A549 (cell line): ENCODE data around the gene KCNG4. TPM values are rescaled to one million over a fixed set of nuclear protein-coding genes. Genes with fewer than 3 reads are reported as not detected.

Experiments used
- ATAC-seq, 2 experiments: fragments of 200-7000 bp in 1 of 2; fragments of >200 bp in 1 of 2; cut with Nextera tagmentation in 1 of 2; cut with Tn5 transposase in 1 of 2; 3 replicates each; pipeline versions ENCODE4 v1.8.0 to v1.9.1; 2018 to 2020; ENCODE audit warnings: mild to moderate bottlenecking in 1 of 2, moderate library complexity in 1 of 2
- CTCF ChIA-PET: fragments of 300-600 bp; sonication (Branson Sonifier 250); formaldehyde crosslinking; extraction: SDS; loops from one replicate; lab custom pipeline; 2021; ENCODE audit warnings: antibody characterized with exemption, inconsistent platforms; lab: Yijun Ruan, JAX
- POLR2A ChIA-PET: fragments of 350-600 bp; formaldehyde crosslinking; extraction: SDS; loops from one replicate; lab custom pipeline; 2021; ENCODE audit warnings: antibody characterized with exemption, inconsistent platforms; lab: Yijun Ruan, JAX
- DNase-seq, 2 experiments: peaks; one replicate each; pipeline versions ENCODE4 v3.0.0 to v3.0.0-alpha.2; 2011 to 2016; ENCODE audit warnings: low read depth in 1 of 2, low spot score in 1 of 2
- FAIRE-seq: peaks from 2 replicates; lab custom pipeline; 2011; peaks lifted over from hg19 to GRCh38; lab: Jason Lieb, UNC
- H3K27ac ChIP-seq, 2 experiments: fragments of >200 bp; sonication (Bioruptor Twin); formaldehyde crosslinking; 3 replicates each; pipeline ENCODE4 v1.5.1; 2016 to 2017
- H3K4me1 ChIP-seq: fragments of >200 bp; sonication (Bioruptor Twin); formaldehyde crosslinking; 3 replicates; pipeline ENCODE4 v1.6.1; 2016
- H3K4me2 ChIP-seq: fragments of >200 bp; sonication (Bioruptor Twin); formaldehyde crosslinking; 3 replicates; pipeline ENCODE4 v1.6.1; 2016
- H3K4me3 ChIP-seq: fragments of >200 bp; sonication (Bioruptor Twin); formaldehyde crosslinking; 3 replicates; pipeline ENCODE4 v1.5.1; 2016
- H3K9me3 ChIP-seq: fragments of >200 bp; sonication (Bioruptor Twin); formaldehyde crosslinking; 3 replicates; pipeline ENCODE4 v1.6.1; 2016
- CBX2 ChIP-seq: fragments of 200-600 bp; sonication (generic); IDR thresholded peaks from 2 replicates; pipeline ENCODE4 v1.6.1; 2016; ENCODE audit warnings: low read depth, mild to moderate bottlenecking, borderline replicate concordance
- CBX8 ChIP-seq: fragments of 200-600 bp; sonication (generic); IDR thresholded peaks from 2 replicates; pipeline ENCODE4 v1.6.1; 2016
- EHF ChIP-seq: fragments of 250-450 bp; sonication (Bioruptor Pico); IDR thresholded peaks from 2 replicates; pipeline ENCODE4 v1.5.0; 2020; ENCODE audit warnings: mild to moderate bottlenecking
- EHMT2 ChIP-seq: fragments of 200-600 bp; sonication (generic); IDR thresholded peaks from 2 replicates; pipeline ENCODE4 v1.6.1; 2016; ENCODE audit warnings: antibody characterized with exemption, low read depth, mild to moderate bottlenecking, moderate library complexity
- ELK1 ChIP-seq: fragments of 150-350 bp; IDR thresholded peaks from 2 replicates; pipeline ENCODE4 v1.6.1; 2014; ENCODE audit warnings: low read depth, mild to moderate bottlenecking, low read length
- ESRRA ChIP-seq: fragments of 150-350 bp; IDR thresholded peaks from 2 replicates; pipeline ENCODE4 v1.6.1; 2014; ENCODE audit warnings: mild to moderate bottlenecking, low read length, borderline replicate concordance
- GATA3 ChIP-seq: IDR thresholded peaks from 2 replicates; pipeline ENCODE4 v1.6.1; 2012; ENCODE audit warnings: borderline replicate concordance
- KDM1A ChIP-seq: fragments of 200-600 bp; sonication (generic); IDR thresholded peaks from 2 replicates; pipeline ENCODE4 v1.6.1; 2016; ENCODE audit warnings: low read depth, mild to moderate bottlenecking
- KDM5A ChIP-seq: fragments of 200-600 bp; sonication (generic); IDR thresholded peaks from 2 replicates; pipeline ENCODE4 v1.6.1; 2016; ENCODE audit warnings: antibody characterized with exemption, mild to moderate bottlenecking
- PBX3 ChIP-seq: IDR thresholded peaks from 2 replicates; pipeline ENCODE4 v1.6.1; 2012
- PHF8 ChIP-seq: fragments of 200-600 bp; sonication (generic); IDR thresholded peaks from 2 replicates; pipeline ENCODE4 v1.6.1; 2016; ENCODE audit warnings: low read depth, mild to moderate bottlenecking, antibody characterized with exemption, moderate library complexity, borderline replicate concordance
- POLR2A ChIP-seq: IDR thresholded peaks from 2 replicates; pipeline ENCODE4 v1.6.1; 2012; ENCODE audit warnings: mild to moderate bottlenecking, low read length
- POLR2AphosphoS2 ChIP-seq: conservative IDR thresholded peaks from 2 replicates; pipeline ENCODE4 v1.6.1; 2012; ENCODE audit warnings: low read length, improper control_type of control experiment, inconsistent platforms
- RAD21 ChIP-seq, 2 experiments: fragments of >200 bp in 1 of 2; sonication (Bioruptor Twin) in 1 of 2; formaldehyde crosslinking in 1 of 2; IDR thresholded peaks in 1 of 2; conservative IDR thresholded peaks in 1 of 2; 2 replicates in 1 of 2; 3 replicates in 1 of 2; pipeline ENCODE4 v1.6.1; 2012 to 2018; ENCODE audit warnings: inconsistent platforms in 1 of 2
- RARB ChIP-seq: fragments of 250-450 bp; sonication (Bioruptor Pico); IDR thresholded peaks from 2 replicates; pipeline ENCODE4 v1.8.0; 2021; ENCODE audit warnings: mild to moderate bottlenecking, moderate library complexity
- RFX5 ChIP-seq: fragments of 450-650 bp; IDR thresholded peaks from 2 replicates; pipeline ENCODE4 v1.7.1; 2014; ENCODE audit warnings: antibody characterized with exemption, mild to moderate bottlenecking, moderate library complexity
- SREBF2 ChIP-seq: fragments of 450-650 bp; IDR thresholded peaks from 2 replicates; pipeline ENCODE4 v1.6.1; 2014; ENCODE audit warnings: mild to moderate bottlenecking, moderate library complexity
- TFCP2L1 ChIP-seq: fragments of 250-450 bp; sonication (Bioruptor Pico); IDR thresholded peaks from 2 replicates; pipeline ENCODE4 v1.5.0; 2021; ENCODE audit warnings: mild to moderate bottlenecking
- ZNF302 ChIP-seq: fragments of 250-450 bp; sonication (Bioruptor Pico); IDR thresholded peaks from 2 replicates; pipeline ENCODE4 v1.9.0; 2021; ENCODE audit warnings: inconsistent platforms, mild to moderate bottlenecking, moderate library complexity
- WGBS: methylation state at CpG from one replicate; pipeline ENCODE4 v1.1.6; 2017; ENCODE audit errors: missing lambda C conversion rate; 5-methylcytosine and 5-hydroxymethylcytosine counted together
- polyA plus RNA-seq, 4 experiments: library from polyadenylated mRNA; depleted of rRNA in 3 of 4; stranded (reverse); fragments of >200 nt; fragmentation: RNase III in 1 of 4; extraction: RNeasy Plus Mini Kit Qiagen cat#74134 plus additional on column Dnase treatment in 1 of 4; gene quantifications; 2 replicates in 3 of 4; 3 replicates in 1 of 4; pipeline ENCODE4 v1.2.3, GENCODE V29; 2011 to 2017
- TF ChIP-seq, protein P1 (sequence below): fragments of 250-450 bp; sonication (Bioruptor Pico); IDR thresholded peaks from 2 replicates; pipeline ENCODE4 v1.5.0; 2020; ENCODE audit warnings: low read depth, mild to moderate bottlenecking, moderate library complexity
- TF ChIP-seq, protein P2 (sequence below): IDR thresholded peaks from 2 replicates; pipeline ENCODE4 v1.6.1; 2012

Gene KCNG4
- polyA plus RNA-seq, 2 of the 4 experiments (the other 2 are of a cell fraction): not detected

GRCh38 chr16:84181144-84181915 is 58.5 kb downstream of the KCNG4 start:
- no peak overlapping the region for H3K4me3 ChIP-seq
- TF ChIP-seq EHMT2 (no peak), POLR2A (no peak), RAD21 (conservative IDR thresholded peaks at IDR 0.05 in 1 of 2, IDR thresholded peaks at IDR 0.05 in 1 of 2) (no peak), SREBF2 (no peak), PHF8 (no peak), PBX3 (no peak), GATA3 (no peak), RARB (CRISPR knock-in tag) (no peak), TFCP2L1 (CRISPR knock-in tag) (no peak), RFX5 (no peak), ESRRA (no peak)
- TF ChIP-seq, protein P1, sequence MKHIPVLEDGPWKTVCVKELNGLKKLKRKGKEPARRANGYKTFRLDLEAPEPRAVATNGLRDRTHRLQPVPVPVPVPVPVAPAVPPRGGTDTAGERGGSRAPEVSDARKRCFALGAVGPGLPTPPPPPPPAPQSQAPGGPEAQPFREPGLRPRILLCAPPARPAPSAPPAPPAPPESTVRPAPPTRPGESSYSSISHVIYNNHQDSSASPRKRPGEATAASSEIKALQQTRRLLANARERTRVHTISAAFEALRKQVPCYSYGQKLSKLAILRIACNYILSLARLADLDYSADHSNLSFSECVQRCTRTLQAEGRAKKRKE (CRISPR knock-in tag): no peak
- TF ChIP-seq, protein P2, sequence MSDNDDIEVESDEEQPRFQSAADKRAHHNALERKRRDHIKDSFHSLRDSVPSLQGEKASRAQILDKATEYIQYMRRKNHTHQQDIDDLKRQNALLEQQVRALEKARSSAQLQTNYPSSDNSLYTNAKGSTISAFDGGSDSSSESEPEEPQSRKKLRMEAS: no peak
- TF ChIP-seq, all 56 proteins: peak for 0
- no peak for DNase-seq
- no peak for ATAC-seq
- 86% methylated on average over 32 of the region's 41 CpGs for WGBS
- no peaks in the 10 kb centered on the region for H3K9me3 ChIP-seq
- no peak overlapping the region for H3K27ac ChIP-seq
- no peak for FAIRE-seq
- ChIA-PET POLR2A (no interaction called here), CTCF (interaction anchor here (0.9 to 11.7 kb wide), 6 partner anchors 9 to 303 kb away, joined by 3 to 92 read pairs (median 26); partner anchors contain the start of gene MBTPS1)
- peaks cover 25% of the 10 kb centered on the region for H3K4me1 ChIP-seq
- H3K4me2 ChIP-seq: no peak overlapping the region

DNA sequence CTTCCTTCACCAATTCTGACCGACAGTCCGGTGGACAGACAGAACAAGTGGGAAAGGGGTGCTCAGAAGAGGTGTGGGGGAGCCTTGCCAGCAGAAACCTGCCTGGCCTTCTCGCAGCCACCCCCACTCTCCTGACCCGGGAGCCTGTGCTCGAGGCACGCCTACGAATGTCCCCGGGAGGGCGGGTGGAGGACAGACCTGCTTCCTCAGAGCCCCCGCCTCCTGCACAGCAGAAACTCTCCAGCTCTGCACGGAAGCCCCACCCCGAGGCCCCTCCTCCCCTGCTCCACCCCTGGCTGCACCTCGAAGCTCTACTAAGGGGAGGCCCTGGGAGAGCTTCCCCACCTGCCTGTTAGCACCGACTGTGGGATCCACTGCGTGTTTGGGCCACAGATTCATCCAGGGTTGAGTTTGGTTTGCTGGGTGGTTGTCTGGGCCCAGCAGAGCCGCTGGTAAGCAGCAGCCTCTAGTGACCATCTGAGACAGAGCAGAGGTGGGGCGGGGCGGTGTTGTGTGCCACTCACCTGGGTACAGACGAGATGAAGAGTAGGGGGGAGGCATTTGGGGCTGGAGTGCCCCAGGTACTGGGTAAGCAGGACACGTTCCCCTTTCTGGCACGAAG is 59.2 kb downstream of the KCNG4 start:
- ATAC-seq (no peak), FAIRE-seq (no peak), DNase-seq (no peak)
- Histone ChIP-seq H3K4me2 (no peak overlapping the region), H3K27ac (no peak overlapping the region), H3K9me3 (no peaks in the 10 kb centered on the region), H3K4me1 (peaks cover 27% of the 10 kb centered on the region), H3K4me3 (no peak overlapping the region)
- 89% methylated on average over 14 of the region's 21 CpGs for WGBS
- POLR2A ChIA-PET: no interaction called here
- TF ChIP-seq POLR2AphosphoS2 (no peak), ZNF302 (CRISPR knock-in tag) (no peak), KDM5A (no peak), ELK1 (no peak), EHF (CRISPR knock-in tag) (no peak), CBX2 (no peak), POLR2A (no peak), KDM1A (no peak), CBX8 (no peak)
- CTCF ChIA-PET: interaction anchor here (0.9 to 11.7 kb wide), 5 partner anchors 31 to 303 kb away, joined by 3 to 92 read pairs (median 8); partner anchors contain the start of gene MBTPS1
